ENCODE measurements around the gene IDH3B. TPM values are rescaled to one million over a fixed set of nuclear protein-coding genes. Genes with fewer than 3 reads are reported as not detected.

The IDH3B gene
- total RNA-seq, 2 donors from 2014 or later: 112 to 135 TPM

DNA sequence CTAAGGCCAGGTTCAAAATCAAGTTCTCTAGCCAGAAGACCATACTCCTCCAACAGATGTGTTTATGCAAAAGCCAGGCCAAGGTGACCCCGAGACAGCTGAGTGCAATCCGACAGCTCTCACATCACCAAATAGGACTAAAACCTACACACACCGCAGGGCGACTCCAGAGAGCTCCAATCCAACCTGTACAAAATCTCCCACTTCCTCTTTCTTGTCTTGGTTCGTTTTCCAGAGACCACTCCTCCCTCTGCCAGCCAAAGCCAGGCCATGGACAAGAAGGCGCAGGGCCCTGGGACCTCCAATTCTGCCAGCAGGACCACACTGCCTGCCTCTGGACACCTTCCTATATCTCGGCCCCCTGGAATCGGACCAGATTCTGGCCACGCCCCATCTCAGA lies 23.1 kb downstream of the IDH3B start:
- no peaks in the 10 kb centered on the region for H3K27me3 Mint-ChIP-seq
- ATAC-seq (no peak), DNase-seq (no peak)
- no peak overlapping the region for H3K4me3 Mint-ChIP-seq
- no peaks in the 10 kb centered on the region for H3K36me3 Mint-ChIP-seq (ENCODE audit: low read depth)
- no peaks in the 10 kb centered on the region for H3K9me3 ChIP-seq (ENCODE audit: control insufficient read depth, low read length, poor library complexity, severe bottlenecking)
- H3K4me1 Mint-ChIP-seq: no peaks in the 10 kb centered on the region
- no peak overlapping the region for H3K27ac Mint-ChIP-seq

GRCh38 chr20:2640260-2640659 lies 23.8 kb downstream of the IDH3B start:
- Mint-ChIP-seq H3K27me3 (no peaks in the 10 kb centered on the region), H3K4me3 (no peak overlapping the region), H3K27ac (no peak overlapping the region), H3K36me3 (ENCODE audit: low read depth) (no peaks in the 10 kb centered on the region), H3K4me1 (no peaks in the 10 kb centered on the region)
- no peak for ATAC-seq
- no peak for DNase-seq
- no peaks in the 10 kb centered on the region for H3K9me3 ChIP-seq (ENCODE audit: control insufficient read depth, low read length, poor library complexity, severe bottlenecking)

- H3K27me3 Mint-ChIP-seq: peaks cover 25% of the 10 kb centered on the region
- H3K9me3 ChIP-seq (ENCODE audit: control insufficient read depth, low read length, poor library complexity, severe bottlenecking): no peaks in the 10 kb centered on the region
- H3K4me3 Mint-ChIP-seq: no peak overlapping the region
- ATAC-seq (no peak), DNase-seq (no peak)
- H3K27ac Mint-ChIP-seq: no peak overlapping the region
- H3K36me3 Mint-ChIP-seq (ENCODE audit: low read depth): no peaks in the 10 kb centered on the region
- H3K4me1 Mint-ChIP-seq: no peaks in the 10 kb centered on the region
Observed at GRCh38 chr20:2637246-2637645, 26.8 kb downstream of the IDH3B start.

DNA sequence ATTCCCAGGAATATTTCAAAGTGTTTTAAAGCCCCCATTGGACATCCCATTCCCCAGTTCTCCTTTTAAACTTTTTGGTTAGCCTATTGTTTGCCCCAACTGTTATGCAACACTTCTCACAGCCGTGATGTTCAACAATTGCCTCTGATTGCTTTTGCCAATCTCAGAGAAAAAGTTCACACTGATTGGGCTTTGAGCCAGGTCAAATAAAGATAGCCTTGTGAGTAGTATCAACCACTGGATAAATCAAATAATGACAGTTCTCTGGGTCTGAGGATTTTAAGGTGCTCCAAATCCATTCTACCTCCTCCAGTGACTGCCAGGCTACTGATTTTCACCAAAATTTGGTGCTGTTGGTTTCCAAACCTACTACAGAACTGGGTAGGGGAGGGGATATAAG lies 30.6 kb downstream of the IDH3B start:
- no peak overlapping the region for H3K4me3 Mint-ChIP-seq
- ATAC-seq (no peak), DNase-seq (no peak)
- H3K27me3 Mint-ChIP-seq: peaks cover 25% of the 10 kb centered on the region
- H3K9me3 ChIP-seq (ENCODE audit: control insufficient read depth, low read length, poor library complexity, severe bottlenecking): peaks cover 2% of the 10 kb centered on the region
- H3K4me1 Mint-ChIP-seq: no peaks in the 10 kb centered on the region
- no peak overlapping the region for H3K27ac Mint-ChIP-seq
- no peaks in the 10 kb centered on the region for H3K36me3 Mint-ChIP-seq (ENCODE audit: low read depth)

- Mint-ChIP-seq H3K27ac (no peak overlapping the region), H3K27me3 (peaks cover 33% of the 10 kb centered on the region), H3K4me3 (no peak overlapping the region), H3K36me3 (ENCODE audit: low read depth) (peaks cover 2% of the 10 kb centered on the region), H3K4me1 (no peaks in the 10 kb centered on the region)
- no peak for ATAC-seq
- no peak for DNase-seq
- peaks cover 2% of the 10 kb centered on the region for H3K9me3 ChIP-seq (ENCODE audit: control insufficient read depth, low read length, poor library complexity, severe bottlenecking)
Observed at GRCh38 chr20:2631228-2631627, 32.8 kb downstream of the IDH3B start.

DNA sequence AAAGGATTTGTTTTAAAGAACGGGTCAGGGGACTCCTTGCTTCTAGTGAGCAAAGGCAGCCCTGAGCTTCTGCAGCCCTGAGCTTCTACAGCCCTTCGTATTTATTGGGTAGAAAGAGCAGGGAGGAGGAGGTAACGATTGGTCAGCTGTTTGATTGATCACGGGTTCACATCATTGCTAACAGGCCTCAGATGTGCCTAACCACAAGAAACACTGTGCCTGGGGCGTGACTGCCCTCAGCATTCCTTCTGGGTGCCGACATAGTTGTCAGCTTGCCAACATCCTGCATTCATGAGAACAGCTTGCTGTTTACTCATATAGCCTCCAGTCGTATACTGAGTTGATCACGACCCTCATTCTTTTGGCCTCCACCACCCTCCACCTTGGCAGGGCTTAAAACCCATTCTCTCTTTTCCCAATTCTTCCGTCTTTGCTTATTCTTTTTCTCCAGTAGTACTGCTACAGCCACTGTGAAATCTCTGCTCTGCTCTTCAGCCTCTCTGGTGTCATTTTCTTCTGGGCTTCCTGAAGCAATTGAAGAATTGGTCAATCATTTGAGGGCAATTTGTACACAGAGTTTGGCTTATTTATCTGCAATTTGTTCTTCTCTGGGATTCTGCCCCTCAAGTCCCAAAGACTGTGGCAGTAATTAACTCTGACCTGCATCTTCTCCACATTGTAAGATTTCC lies 37.0 kb downstream of the IDH3B start:
- peaks cover 2% of the 10 kb centered on the region for H3K9me3 ChIP-seq (ENCODE audit: control insufficient read depth, low read length, poor library complexity, severe bottlenecking)
- Mint-ChIP-seq H3K27me3 (peaks cover 8% of the 10 kb centered on the region), H3K36me3 (ENCODE audit: low read depth) (peaks cover 2% of the 10 kb centered on the region), H3K4me3 (no peak overlapping the region), H3K4me1 (no peaks in the 10 kb centered on the region), H3K27ac (no peak overlapping the region)
- ATAC-seq (no peak), DNase-seq (no peak)

DNA sequence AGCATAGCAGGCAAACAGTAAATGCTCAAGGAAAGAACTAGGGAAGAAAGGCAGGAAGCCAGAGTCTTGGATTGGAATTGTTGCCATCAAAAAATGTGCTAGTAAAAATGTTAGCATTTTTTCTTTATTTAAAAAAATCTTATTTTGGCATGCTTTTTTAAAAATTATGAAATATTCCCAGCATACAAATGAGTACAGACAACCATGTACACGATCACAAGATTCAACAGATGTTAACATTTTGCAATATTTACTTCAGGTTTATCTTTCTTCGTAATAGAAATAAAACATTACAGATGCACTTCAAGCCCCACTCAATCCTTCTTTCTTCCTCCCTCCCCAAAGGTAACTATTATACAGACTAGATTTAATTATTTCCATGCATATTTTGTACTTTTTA lies 39.0 kb downstream of the IDH3B start:
- DNase-seq (no peak), ATAC-seq (no peak)
- H3K4me3 Mint-ChIP-seq: no peak overlapping the region
- H3K4me1 Mint-ChIP-seq: no peaks in the 10 kb centered on the region
- H3K36me3 Mint-ChIP-seq (ENCODE audit: low read depth): peaks cover 2% of the 10 kb centered on the region
- no peaks in the 10 kb centered on the region for H3K9me3 ChIP-seq (ENCODE audit: control insufficient read depth, low read length, poor library complexity, severe bottlenecking)
- H3K27ac Mint-ChIP-seq: no peak overlapping the region
- H3K27me3 Mint-ChIP-seq: peaks cover 19% of the 10 kb centered on the region

DNA sequence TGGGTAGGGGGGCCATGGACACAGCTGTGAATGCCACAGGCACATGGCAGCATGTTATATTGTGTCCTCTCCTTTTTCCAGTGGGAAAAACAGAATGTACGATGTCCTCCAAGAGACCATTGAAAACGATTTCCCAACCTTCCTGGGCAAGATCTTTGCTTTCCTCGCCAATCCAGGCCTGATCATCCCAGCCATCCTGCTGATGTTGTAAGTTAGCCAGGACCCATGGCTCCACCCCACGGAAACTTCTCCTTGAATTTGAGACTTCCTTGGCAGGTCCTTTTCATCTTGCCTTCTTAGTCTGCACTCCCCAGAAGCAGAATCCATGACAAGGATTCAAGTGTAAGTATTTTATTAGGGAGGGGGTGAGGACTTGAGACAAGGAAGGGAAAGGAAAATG lies 39.8 kb downstream of the IDH3B start:
- H3K27ac Mint-ChIP-seq: no peak overlapping the region
- H3K27me3 Mint-ChIP-seq: peaks cover 28% of the 10 kb centered on the region
- H3K36me3 Mint-ChIP-seq (ENCODE audit: low read depth): peaks cover 2% of the 10 kb centered on the region
- no peaks in the 10 kb centered on the region for H3K4me1 Mint-ChIP-seq
- DNase-seq (no peak), ATAC-seq (no peak)
- H3K4me3 Mint-ChIP-seq: no peak overlapping the region
- no peaks in the 10 kb centered on the region for H3K9me3 ChIP-seq (ENCODE audit: control insufficient read depth, low read length, poor library complexity, severe bottlenecking)

- peaks cover 47% of the 10 kb centered on the region for H3K27me3 Mint-ChIP-seq
- H3K36me3 Mint-ChIP-seq (ENCODE audit: low read depth): peaks cover 2% of the 10 kb centered on the region
- no peak for ATAC-seq
- H3K27ac Mint-ChIP-seq: no peak overlapping the region
- no peak for DNase-seq
- no peaks in the 10 kb centered on the region for H3K9me3 ChIP-seq (ENCODE audit: control insufficient read depth, low read length, poor library complexity, severe bottlenecking)
- H3K4me1 Mint-ChIP-seq: peaks cover 3% of the 10 kb centered on the region
- no peak overlapping the region for H3K4me3 Mint-ChIP-seq
Observed at GRCh38 chr20:2619961-2620595, 43.9 kb downstream of the IDH3B start.

GRCh38 chr20:2619337-2619736 lies 44.7 kb downstream of the IDH3B start:
- H3K4me3 Mint-ChIP-seq: no peak overlapping the region
- no peak for ATAC-seq
- no peak overlapping the region for H3K27ac Mint-ChIP-seq
- no peak for DNase-seq
- peaks cover 2% of the 10 kb centered on the region for H3K36me3 Mint-ChIP-seq (ENCODE audit: low read depth)
- peaks cover 48% of the 10 kb centered on the region for H3K27me3 Mint-ChIP-seq
- H3K4me1 Mint-ChIP-seq: peaks cover 3% of the 10 kb centered on the region
- no peaks in the 10 kb centered on the region for H3K9me3 ChIP-seq (ENCODE audit: control insufficient read depth, low read length, poor library complexity, severe bottlenecking)

- H3K4me3 Mint-ChIP-seq: no peak overlapping the region
- no peaks in the 10 kb centered on the region for H3K9me3 ChIP-seq (ENCODE audit: control insufficient read depth, low read length, poor library complexity, severe bottlenecking)
- peaks cover 50% of the 10 kb centered on the region for H3K27me3 Mint-ChIP-seq
- H3K27ac Mint-ChIP-seq: no peak overlapping the region
- H3K4me1 Mint-ChIP-seq: peaks cover 3% of the 10 kb centered on the region
- ATAC-seq: no peak
- H3K36me3 Mint-ChIP-seq (ENCODE audit: low read depth): peaks cover 2% of the 10 kb centered on the region
- DNase-seq: no peak
Observed at GRCh38 chr20:2618815-2619214, 45.2 kb downstream of the IDH3B start.

DNA sequence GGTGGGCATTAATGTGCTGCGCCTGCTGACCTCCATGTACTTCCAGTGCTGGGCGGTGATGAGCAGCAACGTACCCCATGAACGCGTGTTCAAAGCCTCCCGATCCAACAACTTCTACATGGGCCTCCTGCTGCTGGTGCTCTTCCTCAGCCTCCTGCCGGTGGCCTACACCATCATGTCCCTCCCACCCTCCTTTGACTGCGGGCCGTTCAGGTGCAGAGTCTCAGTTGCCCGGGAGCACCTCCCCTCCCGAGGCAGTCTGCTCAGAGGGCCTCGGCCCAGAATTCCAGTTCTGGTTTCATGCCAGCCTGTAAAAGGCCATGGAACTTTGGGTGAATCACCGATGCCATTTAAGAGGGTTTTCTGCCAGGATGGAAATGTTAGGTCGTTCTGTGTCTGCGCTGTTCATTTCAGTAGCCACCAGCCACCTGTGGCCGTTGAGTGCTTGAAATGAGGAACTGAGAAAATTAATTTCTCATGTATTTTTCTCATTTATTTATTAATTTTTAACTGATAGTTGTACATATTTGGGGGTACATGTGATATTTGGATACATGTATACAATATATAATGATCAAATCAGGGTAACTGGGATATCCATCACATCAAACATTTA lies 46.8 kb downstream of the IDH3B start:
- Mint-ChIP-seq H3K36me3 (ENCODE audit: low read depth) (peaks cover 2% of the 10 kb centered on the region), H3K4me3 (no peak overlapping the region), H3K4me1 (peaks cover 3% of the 10 kb centered on the region), H3K27me3 (peaks cover 60% of the 10 kb centered on the region), H3K27ac (no peak overlapping the region)
- ATAC-seq (no peak), DNase-seq (no peak)
- H3K9me3 ChIP-seq (ENCODE audit: control insufficient read depth, low read length, poor library complexity, severe bottlenecking): no peaks in the 10 kb centered on the region

DNA sequence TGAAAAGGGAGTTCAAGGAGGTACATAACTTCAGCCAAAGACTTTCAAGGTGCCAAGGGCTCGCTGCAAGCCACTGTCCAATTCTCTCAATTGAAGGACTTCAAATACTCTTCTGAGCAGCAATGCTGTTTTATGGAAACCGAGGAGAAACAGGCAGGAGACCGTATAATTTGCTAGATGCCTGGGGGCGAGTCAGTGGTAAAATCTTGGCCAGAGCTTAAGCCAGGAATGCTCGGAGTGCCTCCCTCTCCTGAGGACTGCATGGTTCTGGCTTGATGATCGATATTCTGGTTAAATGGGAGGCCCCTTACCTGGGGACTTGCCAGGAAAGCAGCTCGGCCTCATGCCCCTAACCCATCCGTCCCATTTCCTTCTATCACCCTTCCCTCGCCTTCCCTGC lies 47.4 kb downstream of the IDH3B start:
- H3K27me3 Mint-ChIP-seq: peaks cover 66% of the 10 kb centered on the region
- H3K36me3 Mint-ChIP-seq (ENCODE audit: low read depth): peaks cover 2% of the 10 kb centered on the region

DNA sequence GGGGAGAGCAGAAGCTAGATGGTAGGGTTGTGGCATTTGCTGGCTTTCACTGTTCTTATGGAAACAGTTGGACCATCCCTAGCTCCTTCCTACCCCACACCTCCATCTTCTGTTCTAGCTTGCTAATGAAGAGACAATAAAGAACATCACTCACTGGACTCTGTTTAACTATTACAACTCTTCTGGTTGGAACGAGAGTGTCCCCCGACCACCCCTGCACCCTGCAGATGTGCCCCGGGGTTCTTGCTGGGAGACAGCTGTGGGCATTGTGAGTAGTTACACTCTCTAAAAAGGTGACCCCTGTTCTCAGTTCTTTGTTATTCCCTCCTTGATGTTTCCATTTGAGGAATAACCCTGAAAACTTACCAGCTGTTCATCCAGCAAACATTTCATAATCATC lies 51.9 kb downstream of the IDH3B start:
- Mint-ChIP-seq H3K27ac (no peak overlapping the region), H3K36me3 (ENCODE audit: low read depth) (peaks cover 9% of the 10 kb centered on the region), H3K4me1 (peaks cover 3% of the 10 kb centered on the region), H3K27me3 (peaks cover 53% of the 10 kb centered on the region), H3K4me3 (no peak overlapping the region)
- ATAC-seq (no peak), DNase-seq (no peak)
- peaks cover 5% of the 10 kb centered on the region for H3K9me3 ChIP-seq (ENCODE audit: control insufficient read depth, low read length, poor library complexity, severe bottlenecking)

More for the DNA sequence above, 47.4 kb downstream of the IDH3B start:
- H3K9me3 ChIP-seq (ENCODE audit: control insufficient read depth, low read length, poor library complexity, severe bottlenecking): no peaks in the 10 kb centered on the region
- H3K4me1 Mint-ChIP-seq: peaks cover 3% of the 10 kb centered on the region
- ATAC-seq: no peak
- DNase-seq: no peak
- no peak overlapping the region for H3K4me3 Mint-ChIP-seq
- no peak overlapping the region for H3K27ac Mint-ChIP-seq
